Fibroblast of lung (primary cell): ENCODE data around the gene SNHG17.

ENCODE experiments used
- CTCF ChIP-seq, 2 donors: IDR thresholded peaks in 1 of 2; conservative IDR thresholded peaks in 1 of 2; 1 replicate in 1 of 2; 2 replicates in 1 of 2; pipeline ENCODE4 v1.5.1; 2011 to 2012; ENCODE audit warnings: low read length in 2 of 2, control low read depth in 1 of 2, inconsistent platforms in 1 of 2, low read depth in 1 of 2, mild to moderate bottlenecking in 1 of 2
- EZH2 ChIP-seq: IDR thresholded peaks from 2 replicates; pipeline ENCODE4 v1.5.1; 2012; ENCODE audit warnings: low read length, control low read depth, mild to moderate bottlenecking; ENCODE audit errors: missing control alignments

GRCh38 chr20:38405132-38405531 is 30.0 kb downstream of the SNHG17 start:
- TF ChIP-seq CTCF (conservative IDR thresholded peaks at IDR 0.05 in 1 of 2, IDR thresholded peaks at IDR 0.05 in 1 of 2; ENCODE audit: low read depth in 1 of 2, low read length in 2 of 2) (no peak), EZH2 (no peak)
